Sigmoid colon (tissue), 4 donors: ENCODE results near the gene TPPP3.

ENCODE experiments used
- CTCF ChIP-seq, 4 experiments: fragments of 450-650 bp in 3 of 4; fragments of 200-600 bp in 1 of 4; IDR thresholded peaks; one replicate each; pipeline ENCODE4 v1.5.1; 2016 to 2019; ENCODE audit warnings: antibody characterized with exemption in 4 of 4, mild to moderate bottlenecking in 3 of 4, moderate library complexity in 2 of 4
- EP300 ChIP-seq, 4 donors: sonication (generic); formaldehyde crosslinking; IDR thresholded peaks; one replicate each; pipeline ENCODE4 v1.6.1; 2017; ENCODE audit warnings: antibody characterized with exemption in 4 of 4
- POLR2A ChIP-seq, 2 donors: fragments of 450-650 bp; IDR thresholded peaks; one replicate each; pipeline ENCODE4 v1.6.1; 2016; ENCODE audit warnings: antibody characterized with exemption in 2 of 2, mild to moderate bottlenecking in 2 of 2, moderate library complexity in 2 of 2

GRCh38 chr16:67383284-67383683 lies 10.0 kb downstream of the TPPP3 start:
- TF ChIP-seq EP300 (IDR thresholded peaks at IDR 0.05) (no peak), CTCF (IDR thresholded peaks at IDR 0.05) (no peak), POLR2A (IDR thresholded peaks at IDR 0.05) (no peak)
